GM19328 (cell line): ENCODE measurements around the gene HOXD3.

ENCODE experiments used
- ATAC-seq: cut with Tn5 transposase; IDR thresholded peaks from one replicate; pipeline ENCODE4 v1.9.1; 2021; ENCODE audit warnings: mild to moderate bottlenecking, moderate library complexity; ENCODE audit not compliant: unreplicated experiment

The HOXD3 gene

DNA sequence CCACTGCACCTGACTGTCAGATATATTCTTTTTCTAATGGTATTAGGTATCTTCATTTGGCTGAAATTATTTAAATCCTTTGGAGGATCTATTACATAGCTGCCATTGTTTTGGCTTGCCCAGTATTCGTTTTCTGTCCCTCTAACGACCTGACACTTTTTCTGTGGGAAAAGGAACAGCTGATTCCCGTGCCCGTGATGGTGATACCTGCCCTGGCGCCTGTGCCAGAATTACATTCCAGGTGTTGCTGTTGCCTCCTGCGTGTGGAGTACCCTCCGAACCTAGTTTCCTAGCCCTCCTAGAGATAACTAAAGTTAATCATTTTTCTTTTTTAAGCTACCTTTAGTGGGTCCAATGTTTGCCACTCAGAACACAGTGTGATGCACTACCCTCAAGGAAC lies 45.4 kb downstream of the HOXD3 start:
- ATAC-seq: no peak

DNA sequence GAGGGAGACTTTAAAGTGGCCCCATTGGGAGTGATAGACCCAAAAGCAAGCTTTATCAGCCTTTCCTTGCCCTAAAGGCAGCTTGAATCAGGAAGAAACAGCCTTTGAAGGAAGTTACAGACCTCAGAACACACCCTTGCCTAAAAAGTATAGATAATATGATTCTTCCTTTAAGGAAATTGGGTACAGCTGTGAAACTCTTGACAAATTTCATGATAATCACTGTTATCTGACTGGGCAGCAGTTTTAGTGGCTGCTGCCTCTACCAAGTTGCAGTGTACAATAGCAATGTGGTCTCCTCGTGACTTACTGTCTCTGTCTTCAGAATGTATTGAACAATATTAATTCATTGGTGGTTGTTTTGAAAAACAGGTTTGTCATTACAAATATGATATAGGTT lies 48.0 kb downstream of the HOXD3 start:
- ATAC-seq: no peak

DNA sequence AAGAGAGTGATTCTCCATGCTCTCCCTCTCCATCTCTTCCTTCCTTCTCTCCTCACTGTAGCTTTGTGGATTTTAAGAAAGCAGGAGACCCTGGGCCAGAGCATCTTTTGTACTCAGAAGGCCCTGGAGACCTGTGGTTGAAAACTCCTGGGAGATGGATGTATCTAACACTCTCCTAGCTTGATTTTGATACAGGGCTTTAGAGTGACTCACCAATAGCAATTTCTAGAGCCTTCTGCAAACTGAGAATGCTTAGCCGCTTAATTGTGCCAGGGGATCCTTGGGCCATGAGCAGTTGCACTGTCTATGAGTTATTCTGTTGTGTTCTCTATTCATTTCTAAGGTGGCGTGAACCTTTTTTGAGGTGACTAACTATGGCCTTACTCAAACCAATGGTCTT lies 49.0 kb downstream of the HOXD3 start:
- no peak for ATAC-seq

DNA sequence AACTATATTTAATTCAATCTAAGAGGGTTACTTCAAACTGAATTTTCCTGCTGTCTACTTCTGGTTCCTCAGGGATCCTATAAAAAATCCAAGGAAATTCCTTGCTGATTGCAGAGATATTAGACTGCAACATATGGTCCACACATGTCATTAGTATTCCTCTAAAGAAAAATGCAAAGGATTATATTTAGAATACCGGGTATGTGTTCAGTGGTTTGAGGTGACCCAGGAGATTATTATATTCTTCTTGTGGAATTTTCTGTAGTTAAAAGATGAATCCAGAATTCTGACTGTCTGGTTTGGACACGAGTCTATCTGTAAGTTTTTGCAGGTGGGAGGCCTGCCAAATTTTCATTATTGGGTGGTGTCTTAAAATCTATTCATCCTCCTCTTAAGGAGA lies 49.6 kb downstream of the HOXD3 start:
- no peak for ATAC-seq

DNA sequence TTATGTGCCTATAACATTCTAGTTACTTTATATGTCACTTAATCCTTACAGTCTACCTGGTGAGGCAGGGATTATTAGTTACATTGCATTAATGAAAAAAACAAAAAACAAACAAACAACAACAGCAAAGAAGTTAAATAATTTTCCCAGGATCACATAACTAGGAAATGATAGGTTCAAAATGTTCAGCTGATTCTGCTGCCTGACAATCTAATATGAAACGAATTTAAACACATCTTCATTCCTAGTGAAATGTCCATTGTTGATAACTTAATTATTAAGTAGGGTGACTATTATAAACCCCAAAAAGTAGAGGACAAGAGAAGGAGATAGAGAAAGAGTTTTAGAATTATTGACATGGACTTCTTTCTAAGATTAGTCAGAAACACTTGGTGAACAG lies 54.0 kb downstream of the HOXD3 start:
- ATAC-seq: no peak

DNA sequence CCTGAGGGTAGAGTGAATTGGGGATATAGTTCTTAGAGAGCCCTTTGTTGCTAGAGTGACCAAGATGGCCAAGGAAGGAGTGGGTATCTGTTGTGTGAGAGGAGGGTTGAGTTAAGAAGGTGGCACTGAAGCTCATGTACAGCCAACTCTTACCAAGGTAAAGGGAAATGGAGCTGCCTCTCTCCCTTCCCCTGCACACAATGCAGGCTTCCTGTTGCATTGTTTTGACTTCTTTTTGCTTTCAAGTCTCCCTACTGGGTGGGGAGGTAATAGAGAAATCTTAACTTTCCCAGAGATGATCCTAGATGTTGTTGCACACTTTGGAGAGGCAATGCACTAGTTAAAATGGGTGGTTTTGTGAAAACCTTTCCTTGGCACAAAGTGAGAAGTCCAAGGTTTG lies 55.2 kb downstream of the HOXD3 start:
- ATAC-seq: no peak

DNA sequence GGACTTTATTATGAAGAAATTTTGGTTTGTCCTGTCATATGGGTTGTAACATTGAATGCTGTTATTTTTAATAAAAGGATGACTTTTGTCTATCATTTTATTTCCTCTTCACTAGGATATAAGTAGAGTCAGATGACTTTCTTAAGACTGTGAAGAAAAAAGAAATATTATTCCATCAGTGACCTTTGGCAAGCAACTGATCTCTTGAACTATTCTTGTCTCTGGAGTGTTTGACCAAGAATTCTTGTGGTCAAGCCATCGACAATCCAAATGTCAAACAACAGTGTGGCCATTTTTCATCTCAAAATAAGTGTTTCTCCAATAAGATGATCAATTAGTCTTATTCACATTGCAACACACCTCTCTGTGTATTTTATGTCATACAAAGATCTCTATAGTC lies 56.3 kb downstream of the HOXD3 start:
- ATAC-seq: no peak
